T-cell (primary cell): ENCODE measurements around the gene UBE2D2. TPM values are rescaled to one million over a fixed set of nuclear protein-coding genes. Genes with fewer than 3 reads are reported as not detected.

Experiments used
- ATAC-seq, 4 experiments: fragments of 200-7000 bp in 3 of 4; fragments of 150-1000 bp in 1 of 4; cut with Tn5 transposase; replicated peaks in 1 of 4; 1 replicate in 3 of 4; 2 replicates in 1 of 4; pipeline ENCODE4 v1.10.0; 2021; ENCODE audit warnings: moderate library complexity in 3 of 4, mild to moderate bottlenecking in 2 of 4, moderate number of reproducible peaks in 1 of 4
- CTCF ChIA-PET, 2 donors: fragments of 300-600 bp; sonication (Branson Sonifier 250); formaldehyde crosslinking; loops; one replicate each; lab custom pipeline; 2022; ENCODE audit warnings: antibody characterized with exemption in 2 of 2; lab: Charles Lee
- POLR2A ChIA-PET, 2 donors: fragments of 300-600 bp; sonication (Branson Sonifier 250); formaldehyde crosslinking; loops; one replicate each; lab custom pipeline; 2022; ENCODE audit warnings: antibody characterized with exemption in 2 of 2; lab: Charles Lee
- DNase-seq, 35 experiments: peaks; one replicate each; pipeline versions ENCODE4 v3.0.0 to v3.0.0-alpha.2; 2013 to 2023
- H3K27ac ChIP-seq: one replicate; pipeline ENCODE4 v1.5.1; 2013; ENCODE audit warnings: low read length
- H3K27me3 ChIP-seq, 2 experiments: replicated peaks in 1 of 2; 1 replicate in 1 of 2; 2 replicates in 1 of 2; pipeline versions ENCODE4 v1.6.1 to v1.7.0; 2013; ENCODE audit warnings: low read length in 1 of 2, mixed read lengths in 1 of 2; ENCODE audit not compliant: control insufficient read depth in 2 of 2, insufficient read depth in 2 of 2; ENCODE audit errors: extremely low read depth in 1 of 2
- H3K36me3 ChIP-seq, 2 donors: 1 replicate in 1 of 2; 2 replicates in 1 of 2; pipeline versions ENCODE4 v1.6.1 to v1.7.0; 2013; ENCODE audit warnings: low read length in 1 of 2; ENCODE audit not compliant: control insufficient read depth in 2 of 2, insufficient read depth in 1 of 2; ENCODE audit errors: extremely low read depth in 1 of 2
- H3K4me1 ChIP-seq, 2 experiments: 1 replicate in 1 of 2; 2 replicates in 1 of 2; pipeline versions ENCODE4 v1.6.1 to v1.7.0; 2013; ENCODE audit warnings: low read length in 2 of 2, mixed read lengths in 1 of 2; ENCODE audit not compliant: insufficient read depth in 2 of 2, control insufficient read depth in 1 of 2; ENCODE audit errors: extremely low read depth in 1 of 2
- H3K4me3 ChIP-seq, 2 donors: 1 replicate in 1 of 2; 2 replicates in 1 of 2; pipeline versions ENCODE4 v1.5.1 to v1.7.0; 2013; ENCODE audit warnings: mild to moderate bottlenecking in 2 of 2, low read length in 1 of 2, moderate library complexity in 1 of 2; ENCODE audit not compliant: control insufficient read depth in 1 of 2; ENCODE audit errors: extremely low read depth in 1 of 2
- H3K9me3 ChIP-seq: 2 replicates; pipeline ENCODE4 v1.7.0; 2013
- H3K27ac Mint-ChIP-seq, 2 donors: one replicate each; pipeline ENCODE4 v1.8.0; 2020 to 2021; ENCODE audit warnings: mild to moderate bottlenecking in 2 of 2, mixed read lengths in 2 of 2
- H3K27me3 Mint-ChIP-seq, 2 donors: one replicate each; pipeline ENCODE4 v1.8.0; 2021 to 2022; ENCODE audit warnings: mixed read lengths in 2 of 2
- H3K36me3 Mint-ChIP-seq: one replicate; pipeline ENCODE4 v1.8.0; 2021; ENCODE audit warnings: mixed read lengths
- H3K4me1 Mint-ChIP-seq, 3 donors: one replicate each; pipeline ENCODE4 v1.8.0; 2020 to 2022; ENCODE audit warnings: mixed read lengths in 3 of 3, mild to moderate bottlenecking in 1 of 3
- H3K4me3 Mint-ChIP-seq, 3 donors: one replicate each; pipeline ENCODE4 v1.8.0; 2020 to 2022; ENCODE audit warnings: mild to moderate bottlenecking in 3 of 3, mixed read lengths in 3 of 3, moderate library complexity in 3 of 3
- H3K9me3 Mint-ChIP-seq, 3 donors: one replicate each; pipeline ENCODE4 v1.8.0; 2020 to 2022; ENCODE audit warnings: mixed read lengths in 3 of 3
- WGBS: methylation state at CpG from one replicate; pipeline ENCODE4 v1.1.5; 2013; ENCODE audit warnings: missing lambda C conversion rate; ENCODE audit not compliant: insufficient coverage; 5-methylcytosine and 5-hydroxymethylcytosine counted together
- total RNA-seq, 35 experiments: library from RNA in 6 of 35; stranded (reverse) in 6 of 35; fragments of 120-200 nt in 1 of 35; gene quantifications; one replicate each; pipeline versions ENCODE4 v1.2.1 to v1.2.4 and lab custom pipeline; 2013 to 2026

The UBE2D2 gene
- total RNA-seq, 5 donors from 2014 or later (not counting 1 experiment from before 2014, with no cell fraction given): 138 to 176 (median 152) TPM

- Histone ChIP-seq H3K36me3 (no peaks in the 10 kb centered on the region), H3K27me3 (peaks cover 0 to 74% of the 10 kb centered on the region in 2 experiments), H3K27ac (no peak overlapping the region), H3K4me1 (peaks cover 16 to 71% of the 10 kb centered on the region in 2 experiments), H3K9me3 (no peaks in the 10 kb centered on the region), H3K4me3 (peak overlapping the region in 1 of 2 donors; percentile 68)
- Mint-ChIP-seq H3K27me3 (peaks cover 34 to 58% of the 10 kb centered on the region in 2 donors), H3K36me3 (no peaks in the 10 kb centered on the region), H3K9me3 (no peaks in the 10 kb centered on the region), H3K4me3 (peak overlapping the region; percentile 13 to 93 (median 59)), H3K27ac (peak overlapping the region in 1 of 2 donors; percentile 46), H3K4me1 (peaks cover 35 to 57% (median 54%) of the 10 kb centered on the region in 3 donors)
- POLR2A ChIA-PET: interaction anchor here in 1 of 2 donors (0.5 kb wide), 1 partner anchor 59 kb away, joined by 3 read pairs; no protein-coding TSS in a partner anchor
- ATAC-seq: no peak
- DNase-seq: no peak
- 67% methylated on average over 1 of the region's 14 CpGs for WGBS
- CTCF ChIA-PET: interaction anchor here (0.6 to 1.9 kb wide), 3 partner anchors 15 to 369 kb away, joined by 4 to 12 read pairs (median 4); no protein-coding TSS in a partner anchor
Measured at GRCh38 chr5:139651043-139651834, 90.1 kb downstream of the UBE2D2 start.

- peak in 33 of 35 experiments; percentile 33 to 78 (median 61) for DNase-seq
- ChIA-PET CTCF (no interaction called here), POLR2A (no interaction called here)
- WGBS: 5% methylated on average over 4 of the region's 23 CpGs
- Histone ChIP-seq H3K27ac (no peak overlapping the region), H3K4me1 (peaks cover 16 to 68% of the 10 kb centered on the region in 2 experiments), H3K36me3 (no peaks in the 10 kb centered on the region), H3K4me3 (no peak overlapping the region), H3K27me3 (peaks cover 0 to 69% of the 10 kb centered on the region in 2 experiments), H3K9me3 (no peaks in the 10 kb centered on the region)
- peak overlapping the region; percentile 1 to 93 (median 13) for H3K4me3 Mint-ChIP-seq
- peaks cover 28 to 50% of the 10 kb centered on the region in 2 donors for H3K27me3 Mint-ChIP-seq
- H3K36me3 Mint-ChIP-seq: no peaks in the 10 kb centered on the region
- H3K4me1 Mint-ChIP-seq: peaks cover 32 to 49% (median 46%) of the 10 kb centered on the region in 3 donors
- peak in 3 of 4 experiments; percentile 34 to 66 (median 38) for ATAC-seq
- no peaks in the 10 kb centered on the region for H3K9me3 Mint-ChIP-seq
- H3K27ac Mint-ChIP-seq: no peak overlapping the region
Measured at GRCh38 chr5:139651853-139652787, 91.0 kb downstream of the UBE2D2 start.

- Histone ChIP-seq H3K27me3 (peaks cover 0 to 66% of the 10 kb centered on the region in 2 experiments), H3K4me1 (peaks cover 16 to 67% of the 10 kb centered on the region in 2 experiments), H3K9me3 (no peaks in the 10 kb centered on the region), H3K4me3 (no peak overlapping the region), H3K27ac (no peak overlapping the region), H3K36me3 (no peaks in the 10 kb centered on the region)
- Mint-ChIP-seq H3K4me1 (peaks cover 38 to 48% (median 44%) of the 10 kb centered on the region in 3 donors), H3K9me3 (no peaks in the 10 kb centered on the region), H3K27ac (peak overlapping the region; percentile 3 to 35), H3K36me3 (no peaks in the 10 kb centered on the region), H3K27me3 (peaks cover 28 to 47% of the 10 kb centered on the region in 2 donors), H3K4me3 (peak overlapping the region; percentile 1 to 13 (median 2))
- WGBS: no CpG with 5 or more reads among the region's 5 CpGs
- ATAC-seq (no peak), DNase-seq (peak in 2 of 35 experiments; percentile 29 to 30)
- ChIA-PET POLR2A (no interaction called here), CTCF (no interaction called here)
Measured at GRCh38 chr5:139652788-139653241, 91.7 kb downstream of the UBE2D2 start.

GRCh38 chr5:139653616-139654015, 92.5 kb downstream of the UBE2D2 start:
- no peaks in the 10 kb centered on the region for H3K36me3 ChIP-seq
- Mint-ChIP-seq H3K9me3 (no peaks in the 10 kb centered on the region), H3K4me3 (no peak overlapping the region), H3K27me3 (peaks cover 28 to 46% of the 10 kb centered on the region in 2 donors), H3K27ac (no peak overlapping the region), H3K36me3 (no peaks in the 10 kb centered on the region), H3K4me1 (peaks cover 38 to 53% (median 48%) of the 10 kb centered on the region in 3 donors)
- ATAC-seq (no peak), DNase-seq (no peak)
- ChIA-PET CTCF (no interaction called here), POLR2A (no interaction called here)
- H3K4me3 ChIP-seq: no peak overlapping the region
- 85% methylated on average over 4 of the region's 5 CpGs for whole genome bisulfite sequencing
- peaks cover 0 to 67% of the 10 kb centered on the region in 2 experiments for H3K27me3 ChIP-seq
- H3K4me1 ChIP-seq: peaks cover 20 to 73% of the 10 kb centered on the region in 2 experiments
- no peak overlapping the region for H3K27ac ChIP-seq
- no peaks in the 10 kb centered on the region for H3K9me3 ChIP-seq

GRCh38 chr5:139654464-139654863, 93.3 kb downstream of the UBE2D2 start:
- Mint-ChIP-seq H3K27ac (peak overlapping the region in 1 of 2 donors; percentile 28), H3K9me3 (no peaks in the 10 kb centered on the region), H3K4me3 (no peak overlapping the region), H3K36me3 (no peaks in the 10 kb centered on the region), H3K4me1 (peaks cover 42 to 58% (median 48%) of the 10 kb centered on the region in 3 donors), H3K27me3 (peaks cover 31 to 44% of the 10 kb centered on the region in 2 donors)
- Histone ChIP-seq H3K9me3 (no peaks in the 10 kb centered on the region), H3K27ac (no peak overlapping the region), H3K4me3 (no peak overlapping the region), H3K27me3 (peaks cover 0 to 62% of the 10 kb centered on the region in 2 experiments), H3K36me3 (no peaks in the 10 kb centered on the region), H3K4me1 (peaks cover 18 to 71% of the 10 kb centered on the region in 2 experiments)
- no CpG with 5 or more reads among the region's 3 CpGs for WGBS
- ChIA-PET POLR2A (no interaction called here), CTCF (no interaction called here)
- DNase-seq: no peak
- ATAC-seq: no peak
